Heart left ventricle (tissue), 16 donors: ENCODE results near the gene FERMT3. TPM values are rescaled to one million over a fixed set of nuclear protein-coding genes. Genes with fewer than 3 reads are reported as not detected.

Experiments
- ATAC-seq, 4 donors: fragments of 200-7000 bp; cut with Tn5 transposase; one replicate each; pipeline ENCODE4 v1.9.1; 2020 to 2022; ENCODE audit warnings: moderate library complexity in 4 of 4, mild to moderate bottlenecking in 3 of 4, moderate number of reproducible peaks in 1 of 4
- DNase-seq, 5 donors: peaks; one replicate each; pipeline ENCODE4 v3.0.0-alpha.2; 2020
- H3K27ac ChIP-seq, 12 donors: fragments of 200-600 bp; sonication (generic) in 4 of 12; one replicate each; pipeline versions ENCODE4 v1.5.0 to v1.8.0; 2016 to 2022; ENCODE audit warnings: mild to moderate bottlenecking in 2 of 12
- H3K27me3 ChIP-seq, 9 donors: fragments of 200-600 bp; sonication (generic) in 2 of 9; one replicate each; pipeline versions ENCODE4 v1.5.1 to v1.8.0; 2016 to 2022; ENCODE audit warnings: mild to moderate bottlenecking in 3 of 9
- H3K36me3 ChIP-seq, 9 donors: fragments of 200-600 bp; sonication (generic) in 2 of 9; one replicate each; pipeline versions ENCODE4 v1.5.0 to v1.8.0; 2018 to 2022; ENCODE audit warnings: mild to moderate bottlenecking in 2 of 9
- H3K4me1 ChIP-seq, 12 donors: fragments of 200-600 bp; sonication (generic) in 4 of 12; one replicate each; pipeline versions ENCODE4 v1.5.0 to v1.8.0; 2016 to 2022; ENCODE audit warnings: mild to moderate bottlenecking in 3 of 12
- H3K4me3 ChIP-seq, 12 donors: fragments of 200-600 bp; sonication (generic) in 4 of 12; one replicate each; pipeline versions ENCODE4 v1.5.0 to v1.8.0; 2017 to 2022; ENCODE audit warnings: mild to moderate bottlenecking in 9 of 12, moderate library complexity in 4 of 12
- H3K9me3 ChIP-seq, 12 donors: fragments of 200-600 bp; sonication (generic) in 4 of 12; one replicate each; pipeline versions ENCODE4 v1.5.0 to v1.8.0; 2016 to 2022; ENCODE audit warnings: mild to moderate bottlenecking in 1 of 12
- CTCF ChIP-seq, 12 donors: fragments of 200-600 bp; sonication (generic) in 4 of 12; IDR thresholded peaks; one replicate each; pipeline versions ENCODE4 v1.5.0 to v1.8.0; 2018 to 2022; ENCODE audit warnings: antibody characterized with exemption in 12 of 12, mild to moderate bottlenecking in 5 of 12
- POLR2A ChIP-seq, 2 donors: fragments of 450-650 bp; IDR thresholded peaks; one replicate each; pipeline ENCODE4 v1.6.1; 2017; ENCODE audit warnings: antibody characterized with exemption in 2 of 2, mild to moderate bottlenecking in 2 of 2, moderate library complexity in 2 of 2
- WGBS, 4 donors: extraction: QIAGEN DNeasy Blood & Tissue Kit in 2 of 4; methylation state at CpG; one replicate each; pipeline versions ENCODE4 v1.1.5 to v1.1.7; 2013 to 2018; 5-methylcytosine and 5-hydroxymethylcytosine counted together
- intact Hi-C, 10 donors: fragments of 100-400 bp; cut with DNase I; formaldehyde crosslinking; loops; one replicate each; pipeline versions ENCODE4 v1.11.1 to v1.14.2; 2022
- polyA plus RNA-seq, 2 donors: library from polyadenylated mRNA; stranded (reverse); fragments of 200-250 nt; gene quantifications; one replicate each; pipeline ENCODE4 v1.2.3, GENCODE V29; 2013
- total RNA-seq, 9 donors: library from RNA; depleted of rRNA in 2 of 9; stranded (reverse); fragments of >200 nt in 2 of 9; fragmentation: NEBNext Ultra II Directional in 3 of 9; extraction: Animal tissue kit (Norgen Biotek cat#: 25700) in 3 of 9; gene quantifications; one replicate each; pipeline versions ENCODE4 v1.1.0 to v1.2.4, GENCODE V29; 2016 to 2023
- donor health status: ischemic (EF 13 %, LVEDD 7.1; RV severe dilation, severe dysfunction).
- donor health status: healthy with polysubstance abuse.
- donor health status: DM: no; HTN: yes; CAD: no.
- donor health status: DM: no; HTN: no; CAD: no.
- donor health status: ischemic (EF 25% LVEDD 6.9; RV normal size, moderate dysfunction).
- donor health status: ischemic (EF 25% LVEDD 5.7; RV mildly dilated, moderate dysfunction).
- donor health status: healthy.
- donor health status: DM: yes; HTN: yes; CAD: no.
- donor health status: ischemic (EF 35%, LVEDD 5.7; RV mildly dilated, moderate dysfunction).
- donor health status: nonischemic (EF 11% LVEDD 7.7; RV severe dilation, severe dysfunction).
- donor health status: DM: yes; HTN: yes; CAD: no.
- donor health status: PGD.
- donor health status: ischemic (EF 29% LVEDD 5.4; RV normal size, mild dysfunction).
- donor health status: nonischemic (EF 23%, LVEDD 6.1; RV moderate dilation, normal function).

The FERMT3 gene
- total and polyA plus RNA-seq, 11 donors = 2.8 to 71.5 (median 5.7) TPM

- no peaks in the 10 kb centered on the region for H3K9me3 ChIP-seq
- WGBS, 4 donors = 88 to 94% (median 91%) methylated on average over 7 to 14 of the region's 14 CpGs
- peak in 1 of 5 donors; percentile 49 for DNase-seq
- intact Hi-C loops = no loop called here
- TF ChIP-seq POLR2A (IDR thresholded peaks at IDR 0.05) (no peak), CTCF (IDR thresholded peaks at IDR 0.05) (no peak)
- H3K4me1 ChIP-seq = peaks cover 0 to 21% (median 10%) of the 10 kb centered on the region in 12 donors
- no peak for ATAC-seq
- peaks cover 0 to 78% (median 11%) of the 10 kb centered on the region in 9 donors for H3K36me3 ChIP-seq
- H3K4me3 ChIP-seq = no peak overlapping the region
- H3K27me3 ChIP-seq = no peaks in the 10 kb centered on the region
- H3K27ac ChIP-seq = no peak overlapping the region
Measured at GRCh38 chr11:64220798-64221197, 14.3 kb downstream of the FERMT3 start.

- intact Hi-C loops = no loop called here
- Histone ChIP-seq H3K27ac (peak overlapping the region in 1 of 12 donors; percentile 18), H3K4me1 (peaks cover 0 to 32% (median 21%) of the 10 kb centered on the region in 12 donors), H3K9me3 (no peaks in the 10 kb centered on the region), H3K36me3 (peaks cover 0 to 63% (median 11%) of the 10 kb centered on the region in 9 donors), H3K4me3 (no peak overlapping the region), H3K27me3 (no peaks in the 10 kb centered on the region)
- DNase-seq = no peak
- WGBS, 4 donors = 69 to 80% (median 72%) methylated on average over 9 of the region's 9 CpGs
- TF ChIP-seq CTCF (IDR thresholded peaks at IDR 0.05) = no peak
- TF ChIP-seq POLR2A (IDR thresholded peaks at IDR 0.05) = no peak
- no peak for ATAC-seq
Measured at GRCh38 chr11:64222651-64223000, 16.1 kb downstream of the FERMT3 start.

GRCh38 chr11:64223001-64223651 is 16.6 kb downstream of the FERMT3 start:
- ATAC-seq (no peak), DNase-seq (peak in 1 of 5 donors; percentile 28)
- H3K27me3 ChIP-seq = no peaks in the 10 kb centered on the region
- no peak overlapping the region for H3K4me3 ChIP-seq
- intact Hi-C loops = no loop called here
- peak overlapping the region in 2 of 12 donors; percentile 5 to 18 for H3K27ac ChIP-seq
- peaks cover 0 to 58% (median 11%) of the 10 kb centered on the region in 9 donors for H3K36me3 ChIP-seq
- peaks cover 0 to 37% (median 25%) of the 10 kb centered on the region in 12 donors for H3K4me1 ChIP-seq
- H3K9me3 ChIP-seq = no peaks in the 10 kb centered on the region
- 71 to 81% (median 81%) methylated on average over 21 to 24 of the region's 24 CpGs for WGBS, 4 donors
- TF ChIP-seq CTCF (IDR thresholded peaks at IDR 0.05) (no peak), POLR2A (IDR thresholded peaks at IDR 0.05) (no peak)

GRCh38 chr11:64224151-64224890 is 17.8 kb downstream of the FERMT3 start:
- WGBS, 4 donors = 90 to 93% (median 92%) methylated on average over 14 to 17 of the region's 17 CpGs
- intact Hi-C loops = loop anchor here in 1 of 10 donors (2.0 kb wide), 1 partner anchor 44 kb away; no protein-coding TSS in a partner anchor
- DNase-seq = peak in 2 of 5 donors; percentile 31
- peaks cover 0 to 47% (median 28%) of the 10 kb centered on the region in 12 donors for H3K4me1 ChIP-seq
- no peaks in the 10 kb centered on the region for H3K27me3 ChIP-seq
- H3K27ac ChIP-seq = peak overlapping the region in 2 of 12 donors; percentile 95 to 98
- H3K36me3 ChIP-seq = peaks cover 0 to 46% (median 11%) of the 10 kb centered on the region in 9 donors
- H3K4me3 ChIP-seq = no peak overlapping the region
- no peak for ATAC-seq
- no peak for TF ChIP-seq POLR2A (IDR thresholded peaks at IDR 0.05)
- no peak for TF ChIP-seq CTCF (IDR thresholded peaks at IDR 0.05)
- no peaks in the 10 kb centered on the region for H3K9me3 ChIP-seq
